HG02970 (cell line): Measurements from ENCODE around the gene SERPINA4.

Source experiments
- ATAC-seq: cut with Tn5 transposase; IDR thresholded peaks from one replicate; pipeline ENCODE4 v1.9.1; 2021; ENCODE audit warnings: mild to moderate bottlenecking, moderate library complexity, moderate number of reproducible peaks; ENCODE audit not compliant: unreplicated experiment, low FRiP score

The SERPINA4 gene, protein sequence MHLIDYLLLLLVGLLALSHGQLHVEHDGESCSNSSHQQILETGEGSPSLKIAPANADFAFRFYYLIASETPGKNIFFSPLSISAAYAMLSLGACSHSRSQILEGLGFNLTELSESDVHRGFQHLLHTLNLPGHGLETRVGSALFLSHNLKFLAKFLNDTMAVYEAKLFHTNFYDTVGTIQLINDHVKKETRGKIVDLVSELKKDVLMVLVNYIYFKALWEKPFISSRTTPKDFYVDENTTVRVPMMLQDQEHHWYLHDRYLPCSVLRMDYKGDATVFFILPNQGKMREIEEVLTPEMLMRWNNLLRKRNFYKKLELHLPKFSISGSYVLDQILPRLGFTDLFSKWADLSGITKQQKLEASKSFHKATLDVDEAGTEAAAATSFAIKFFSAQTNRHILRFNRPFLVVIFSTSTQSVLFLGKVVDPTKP

DNA sequence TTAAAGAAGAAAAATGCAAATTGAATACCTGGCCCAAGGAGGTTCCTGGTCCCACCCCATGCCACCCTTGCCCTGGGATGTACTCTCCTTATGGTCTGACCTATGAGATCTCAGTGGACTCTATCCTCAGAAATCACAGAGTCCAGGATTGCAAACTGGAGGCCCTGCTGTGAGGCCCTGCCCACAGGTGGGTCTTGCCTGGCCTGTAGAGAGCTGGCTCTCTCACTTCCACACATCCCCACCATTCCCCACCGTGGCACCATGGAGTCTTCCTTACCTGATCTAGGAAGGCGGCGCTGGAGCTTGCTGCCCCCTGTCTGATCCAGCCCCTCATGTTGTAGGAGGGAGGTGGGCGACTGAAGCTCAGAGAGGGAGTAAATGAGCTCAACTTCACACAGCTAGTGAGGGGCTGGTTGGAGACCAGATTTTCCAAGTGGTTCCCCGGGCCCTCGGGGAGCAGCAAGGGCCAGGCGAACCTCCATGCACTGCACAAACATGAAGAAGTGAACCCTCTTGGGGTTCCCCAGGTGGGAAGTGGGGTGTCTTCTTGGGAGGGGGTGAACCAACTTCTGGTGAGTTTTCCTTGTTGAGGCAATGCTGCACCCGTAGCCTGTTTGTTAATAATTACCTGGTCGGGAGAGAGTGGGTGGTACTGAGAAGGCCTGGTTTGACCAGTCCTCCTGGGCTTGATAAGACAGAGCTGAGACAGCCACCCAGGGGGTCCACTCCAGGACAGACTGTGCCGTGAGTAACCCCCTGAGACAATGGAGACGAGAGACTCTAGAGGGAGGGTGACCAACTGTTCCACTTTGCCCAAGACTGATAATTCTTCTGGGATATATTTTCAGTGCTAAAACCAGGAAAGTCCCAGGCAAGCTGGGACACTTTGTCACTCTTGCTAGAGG is at the start of gene SERPINA4:
Gene SERPINA4 (plus strand): TSS at position 692 of the 905 bp plus-strand sequence. CDS start 2,041 bp downstream, outside the sequence.
- no peak for ATAC-seq

GRCh38 chr14:94514351-94514750 is 46.9 kb upstream of the SERPINA4 start:
- ATAC-seq = no peak

DNA sequence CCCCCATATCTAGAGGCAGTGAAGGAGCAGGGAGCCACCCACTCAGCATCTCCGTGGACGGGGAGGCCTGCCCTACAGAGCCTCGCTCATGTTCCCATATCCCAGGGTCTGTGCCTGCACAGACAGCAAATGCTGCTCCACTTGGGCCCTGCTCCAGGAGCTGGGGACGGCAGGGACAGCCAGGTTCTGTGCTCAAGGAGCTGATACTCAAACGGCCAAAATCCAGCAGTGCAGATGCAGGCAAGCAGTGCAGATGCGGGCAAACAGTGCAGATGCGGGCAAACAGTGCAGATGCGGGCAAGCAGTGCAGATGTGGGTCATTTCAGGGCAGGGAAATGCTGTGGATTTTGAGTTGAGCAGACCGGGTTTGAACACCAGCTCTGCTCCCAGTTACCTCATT is 45.8 kb upstream of the SERPINA4 start:
- ATAC-seq = no peak

DNA sequence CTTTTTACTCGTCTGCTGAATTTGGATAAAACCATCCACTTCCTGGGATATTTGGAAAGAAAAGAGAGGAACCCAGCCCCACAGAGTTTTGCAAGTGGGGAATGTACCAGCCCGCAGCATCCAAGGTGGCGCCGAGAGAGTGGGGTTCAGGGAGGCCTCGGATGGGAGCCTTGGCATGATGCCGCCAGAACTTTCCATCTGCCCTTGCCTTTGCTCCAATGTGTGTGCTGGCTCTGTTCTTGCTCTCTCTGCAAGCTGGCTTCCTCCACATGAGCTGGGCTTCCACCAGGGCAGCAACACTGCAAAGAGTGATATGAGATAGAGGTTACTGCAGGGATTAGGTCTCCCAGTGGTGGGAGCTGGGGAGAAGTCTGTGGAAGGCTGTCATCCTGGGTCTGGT is 45.4 kb upstream of the SERPINA4 start:
- ATAC-seq = no peak

DNA sequence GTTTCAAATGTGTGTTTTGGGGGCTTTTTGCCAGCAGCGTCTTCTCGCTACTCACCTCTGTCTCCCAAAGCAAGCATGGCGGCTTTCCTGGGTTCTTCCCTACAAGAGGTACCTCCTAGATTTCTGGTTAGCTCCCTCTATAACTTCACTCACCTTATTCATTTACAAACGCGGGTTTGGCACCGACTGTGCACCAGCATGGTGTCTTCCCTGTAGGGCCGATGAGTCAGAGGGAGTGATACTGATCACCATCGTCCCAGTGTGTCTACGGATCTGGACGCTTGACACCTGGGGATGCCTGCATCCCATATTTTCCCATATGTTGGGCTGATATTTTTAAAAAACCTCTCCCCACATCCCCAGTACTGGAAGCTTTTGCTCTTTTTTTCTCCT is 44.0 kb upstream of the SERPINA4 start:
- no peak for ATAC-seq

- ATAC-seq = no peak
These were observed 43.5 kb upstream of the SERPINA4 start for GRCh38 chr14:94517641-94518257.

GRCh38 chr14:94521375-94522114 is 39.7 kb upstream of the SERPINA4 start:
- ATAC-seq = no peak

DNA sequence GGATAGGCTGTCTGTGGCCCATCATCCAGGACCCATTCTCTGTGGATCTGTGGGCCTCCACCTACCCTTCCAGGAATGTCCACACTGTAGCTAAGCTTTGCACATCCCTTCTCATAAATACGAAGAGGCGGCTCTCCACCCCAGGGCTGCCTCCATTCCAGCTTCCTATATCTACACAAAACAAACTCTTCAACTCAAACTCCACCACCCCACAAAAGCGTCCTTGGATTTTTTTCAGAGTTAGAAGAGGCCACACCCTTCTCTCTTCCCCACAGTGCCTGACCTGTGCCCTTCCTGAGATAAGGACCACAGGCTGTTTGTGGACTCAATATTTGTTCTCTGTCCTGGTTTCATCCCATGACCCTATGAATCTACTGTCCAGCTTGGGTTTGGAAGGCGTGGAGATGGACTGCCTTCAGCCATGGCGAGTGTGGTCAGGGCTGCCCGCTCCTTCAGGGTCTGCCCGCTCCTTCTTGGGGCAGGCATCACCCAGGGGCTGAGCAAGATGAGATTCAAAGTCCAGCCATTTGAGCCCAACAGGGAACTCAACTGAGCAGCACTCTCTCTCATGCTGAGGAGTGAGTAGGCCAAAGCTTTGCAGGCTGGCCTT is 39.0 kb upstream of the SERPINA4 start:
- no peak for ATAC-seq

- ATAC-seq = no peak
These were observed 38.0 kb upstream of the SERPINA4 start for GRCh38 chr14:94523265-94523664.

DNA sequence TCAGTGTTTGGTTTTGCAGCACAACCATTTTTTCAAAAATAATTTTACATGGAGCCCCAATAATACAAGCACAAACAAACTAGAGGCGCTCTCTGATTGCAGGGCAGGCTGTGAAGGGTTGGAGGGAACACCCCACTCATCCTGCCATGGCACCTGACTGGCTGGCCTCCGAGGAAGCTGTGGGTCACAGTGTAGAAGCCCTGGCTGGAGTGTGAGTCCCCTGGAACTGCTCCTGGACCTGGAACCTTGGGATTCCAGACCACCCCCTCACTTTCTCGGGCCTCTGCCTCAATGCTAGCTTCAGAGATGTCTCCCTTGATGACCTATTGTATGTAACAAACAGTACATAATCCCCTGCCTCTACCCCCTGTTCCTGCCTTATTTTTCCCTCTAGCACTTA is 37.1 kb upstream of the SERPINA4 start:
- no peak for ATAC-seq

DNA sequence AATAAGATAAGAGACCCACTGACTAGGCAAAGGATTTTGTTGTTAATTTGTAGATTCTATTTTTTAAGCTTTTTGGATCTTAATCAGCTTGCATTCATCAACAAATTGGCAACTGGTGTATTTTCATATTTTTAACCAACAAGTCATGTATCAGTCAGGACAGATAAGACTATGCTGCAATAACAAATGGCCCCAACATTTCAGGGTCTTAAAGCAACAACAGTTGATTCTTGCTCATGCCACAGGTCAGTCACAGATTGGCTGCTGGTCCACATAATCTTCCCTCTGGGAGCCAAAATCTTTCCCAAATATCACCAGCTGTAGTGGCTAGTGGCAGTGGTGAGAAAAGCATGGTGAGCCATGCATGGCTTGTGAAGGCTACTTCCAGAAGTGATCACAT is 30.1 kb upstream of the SERPINA4 start:
- ATAC-seq = no peak

GRCh38 chr14:94532447-94532846 is 28.8 kb upstream of the SERPINA4 start:
- no peak for ATAC-seq

GRCh38 chr14:94535506-94535905 is 25.7 kb upstream of the SERPINA4 start:
- ATAC-seq = no peak

DNA sequence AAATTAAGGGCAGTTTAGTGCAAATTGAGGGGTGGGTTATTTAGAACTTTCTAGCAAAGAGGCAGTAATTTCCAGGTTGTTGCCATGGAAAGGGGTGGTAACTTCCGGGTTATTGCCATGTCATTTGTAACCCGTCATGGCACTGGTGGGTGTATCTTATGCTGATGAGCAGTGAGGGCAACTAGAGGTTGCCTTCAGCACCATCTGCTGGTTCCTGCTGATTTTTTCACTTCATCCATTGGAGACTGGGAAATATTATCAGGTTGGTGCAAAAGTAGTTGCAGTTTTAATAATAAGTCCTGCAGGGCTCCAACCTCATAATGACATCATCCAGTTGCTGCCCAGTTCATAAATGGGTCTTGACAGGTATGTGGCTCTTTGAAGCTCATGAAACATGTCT is 24.4 kb upstream of the SERPINA4 start:
- no peak for ATAC-seq

DNA sequence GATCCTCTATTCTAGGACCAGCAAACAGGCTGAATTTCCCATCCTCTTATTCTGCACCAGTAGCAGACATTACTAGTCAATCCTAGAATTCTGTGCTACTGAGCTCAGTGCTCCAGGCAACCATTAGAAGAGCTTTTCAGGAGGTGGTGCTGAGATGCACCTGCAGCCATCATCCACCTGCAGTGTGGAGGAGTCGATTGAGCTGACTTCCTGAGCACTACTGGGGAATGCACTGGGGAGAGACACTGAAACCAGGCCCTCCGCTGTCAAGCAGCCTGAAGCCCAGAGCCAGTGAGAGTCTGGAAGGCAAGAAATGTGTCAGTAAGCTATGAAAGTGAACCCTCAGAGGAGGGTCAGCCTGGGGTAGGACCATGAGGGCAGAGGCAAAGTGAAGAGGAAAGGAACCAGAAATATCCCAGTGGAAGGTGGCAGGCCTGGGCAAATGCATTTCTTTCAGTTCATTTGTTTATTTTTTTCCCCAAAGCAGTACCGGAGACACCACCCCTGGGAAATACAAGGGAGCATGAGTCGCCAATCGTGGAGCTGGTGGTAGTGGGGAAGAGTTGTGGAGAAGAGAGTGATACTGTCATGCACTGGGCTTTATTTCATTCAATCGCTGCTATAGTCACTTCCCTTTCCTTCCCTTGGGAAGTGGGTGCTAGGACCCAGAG is 23.0 kb upstream of the SERPINA4 start:
- no peak for ATAC-seq

GRCh38 chr14:94539181-94539580 is 22.1 kb upstream of the SERPINA4 start:
- ATAC-seq = no peak

- ATAC-seq = no peak
These were observed 21.0 kb upstream of the SERPINA4 start for GRCh38 chr14:94540031-94540794.

DNA sequence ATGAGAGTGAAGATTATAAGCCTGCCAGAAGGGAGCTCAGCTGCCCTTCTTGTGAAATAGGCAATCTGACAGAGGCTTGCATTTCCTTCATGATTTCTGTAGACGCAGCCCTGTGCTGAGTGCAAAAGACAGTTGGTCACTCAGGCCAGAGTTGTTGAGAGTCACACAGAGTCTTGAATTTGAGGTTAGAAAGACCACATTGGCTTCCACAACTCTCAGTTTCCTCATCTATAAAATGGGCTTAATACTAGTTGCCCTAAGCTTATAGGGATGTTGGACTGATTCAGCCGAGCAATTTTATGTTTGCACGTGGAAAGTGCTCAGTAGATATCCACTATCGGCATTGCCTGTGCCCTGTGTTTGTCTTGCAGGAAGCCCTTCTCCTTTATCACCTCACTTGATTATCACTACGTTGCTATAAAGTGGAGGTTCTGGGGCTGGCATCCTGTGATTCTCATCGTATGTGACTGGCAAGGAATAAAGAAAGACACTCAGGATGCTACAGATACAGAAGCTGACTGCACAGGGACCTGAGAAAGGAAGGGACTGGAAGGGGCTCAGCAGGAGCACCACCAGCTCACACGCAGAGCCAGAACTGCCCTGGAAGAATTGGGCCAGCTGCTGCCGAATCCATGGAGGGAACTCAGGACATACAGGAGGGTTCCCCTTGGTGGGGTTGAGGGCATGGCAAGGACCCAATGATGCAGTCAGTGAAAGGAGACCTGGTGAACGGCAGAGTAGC is 19.8 kb upstream of the SERPINA4 start:
- ATAC-seq = no peak
